T-cell (primary cell): Measurements from ENCODE around the gene EIF4EBP2. TPM values are rescaled to one million over a fixed set of nuclear protein-coding genes. Genes with fewer than 3 reads are reported as not detected.

Experiments
- ATAC-seq, 4 experiments: fragments of 200-7000 bp in 3 of 4; fragments of 150-1000 bp in 1 of 4; cut with Tn5 transposase; replicated peaks in 1 of 4; 1 replicate in 3 of 4; 2 replicates in 1 of 4; pipeline ENCODE4 v1.10.0; 2021; ENCODE audit warnings: moderate library complexity in 3 of 4, mild to moderate bottlenecking in 2 of 4, moderate number of reproducible peaks in 1 of 4
- CTCF ChIA-PET, 2 donors: fragments of 300-600 bp; sonication (Branson Sonifier 250); formaldehyde crosslinking; loops; one replicate each; lab custom pipeline; 2022; ENCODE audit warnings: antibody characterized with exemption in 2 of 2; lab: Charles Lee
- POLR2A ChIA-PET, 2 donors: fragments of 300-600 bp; sonication (Branson Sonifier 250); formaldehyde crosslinking; loops; one replicate each; lab custom pipeline; 2022; ENCODE audit warnings: antibody characterized with exemption in 2 of 2; lab: Charles Lee
- DNase-seq, 35 experiments: peaks; one replicate each; pipeline versions ENCODE4 v3.0.0 to v3.0.0-alpha.2; 2013 to 2023
- H3K27ac ChIP-seq: one replicate; pipeline ENCODE4 v1.5.1; 2013; ENCODE audit warnings: low read length
- H3K27me3 ChIP-seq, 2 experiments: replicated peaks in 1 of 2; 1 replicate in 1 of 2; 2 replicates in 1 of 2; pipeline versions ENCODE4 v1.6.1 to v1.7.0; 2013; ENCODE audit warnings: low read length in 1 of 2, mixed read lengths in 1 of 2; ENCODE audit not compliant: control insufficient read depth in 2 of 2, insufficient read depth in 2 of 2; ENCODE audit errors: extremely low read depth in 1 of 2
- H3K36me3 ChIP-seq, 2 donors: 1 replicate in 1 of 2; 2 replicates in 1 of 2; pipeline versions ENCODE4 v1.6.1 to v1.7.0; 2013; ENCODE audit warnings: low read length in 1 of 2; ENCODE audit not compliant: control insufficient read depth in 2 of 2, insufficient read depth in 1 of 2; ENCODE audit errors: extremely low read depth in 1 of 2
- H3K4me1 ChIP-seq, 2 experiments: 1 replicate in 1 of 2; 2 replicates in 1 of 2; pipeline versions ENCODE4 v1.6.1 to v1.7.0; 2013; ENCODE audit warnings: low read length in 2 of 2, mixed read lengths in 1 of 2; ENCODE audit not compliant: insufficient read depth in 2 of 2, control insufficient read depth in 1 of 2; ENCODE audit errors: extremely low read depth in 1 of 2
- H3K4me3 ChIP-seq, 2 donors: 1 replicate in 1 of 2; 2 replicates in 1 of 2; pipeline versions ENCODE4 v1.5.1 to v1.7.0; 2013; ENCODE audit warnings: mild to moderate bottlenecking in 2 of 2, low read length in 1 of 2, moderate library complexity in 1 of 2; ENCODE audit not compliant: control insufficient read depth in 1 of 2; ENCODE audit errors: extremely low read depth in 1 of 2
- H3K9me3 ChIP-seq: 2 replicates; pipeline ENCODE4 v1.7.0; 2013
- H3K27ac Mint-ChIP-seq, 2 donors: one replicate each; pipeline ENCODE4 v1.8.0; 2020 to 2021; ENCODE audit warnings: mild to moderate bottlenecking in 2 of 2, mixed read lengths in 2 of 2
- H3K27me3 Mint-ChIP-seq, 2 donors: one replicate each; pipeline ENCODE4 v1.8.0; 2021 to 2022; ENCODE audit warnings: mixed read lengths in 2 of 2
- H3K36me3 Mint-ChIP-seq: one replicate; pipeline ENCODE4 v1.8.0; 2021; ENCODE audit warnings: mixed read lengths
- H3K4me1 Mint-ChIP-seq, 3 donors: one replicate each; pipeline ENCODE4 v1.8.0; 2020 to 2022; ENCODE audit warnings: mixed read lengths in 3 of 3, mild to moderate bottlenecking in 1 of 3
- H3K4me3 Mint-ChIP-seq, 3 donors: one replicate each; pipeline ENCODE4 v1.8.0; 2020 to 2022; ENCODE audit warnings: mild to moderate bottlenecking in 3 of 3, mixed read lengths in 3 of 3, moderate library complexity in 3 of 3
- H3K9me3 Mint-ChIP-seq, 3 donors: one replicate each; pipeline ENCODE4 v1.8.0; 2020 to 2022; ENCODE audit warnings: mixed read lengths in 3 of 3
- WGBS: methylation state at CpG from one replicate; pipeline ENCODE4 v1.1.5; 2013; ENCODE audit warnings: missing lambda C conversion rate; ENCODE audit not compliant: insufficient coverage; 5-methylcytosine and 5-hydroxymethylcytosine counted together
- total RNA-seq, 35 experiments: library from RNA in 6 of 35; stranded (reverse) in 6 of 35; fragments of 120-200 nt in 1 of 35; gene quantifications; one replicate each; pipeline versions ENCODE4 v1.2.1 to v1.2.4 and lab custom pipeline; 2013 to 2026

EIF4EBP2 gene
- total RNA-seq, 5 donors from 2014 or later (not counting 1 experiment from before 2014, with no cell fraction given): 39.9 to 47.7 (median 42.6) TPM

DNA sequence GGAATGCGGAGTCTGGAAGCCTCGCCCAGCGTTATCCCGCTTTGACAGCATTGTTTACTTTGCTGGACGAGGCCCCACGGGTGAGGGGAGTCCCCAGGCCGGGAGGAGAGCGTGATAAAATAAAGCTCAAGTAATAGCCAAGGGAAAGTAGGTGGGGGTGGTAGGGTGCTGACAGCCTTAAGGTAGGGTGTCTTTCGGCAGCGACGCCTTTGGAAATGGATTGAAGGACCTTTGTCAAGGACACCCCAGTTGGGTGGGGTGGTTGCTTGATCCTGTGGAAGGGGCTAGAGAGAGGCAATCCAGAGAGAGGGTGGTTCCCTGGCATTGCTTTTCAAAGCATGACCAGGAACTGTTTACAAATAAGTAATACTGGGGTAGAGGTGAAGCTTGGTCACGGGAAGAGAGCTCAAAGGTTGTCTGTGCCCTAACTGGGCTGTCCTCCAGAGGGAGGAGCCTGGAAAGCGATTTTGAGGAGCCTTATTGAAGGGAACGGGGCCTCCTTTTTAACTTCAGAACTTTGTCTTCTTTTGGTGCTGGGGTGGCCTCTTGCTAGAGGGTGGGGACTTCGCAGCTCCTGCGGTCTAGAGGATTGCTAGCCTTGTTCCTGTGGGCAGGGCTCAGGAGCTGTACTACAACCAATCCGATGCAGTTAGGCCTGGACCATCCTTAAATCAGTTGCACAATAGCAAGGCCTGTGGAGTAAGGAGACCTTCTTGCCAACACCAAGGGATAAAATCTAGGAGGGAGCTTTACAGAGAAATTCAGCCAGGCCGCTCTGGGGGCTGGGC is 1.3 kb downstream of the EIF4EBP2 start:
- ChIA-PET CTCF (interaction anchor here in 1 of 2 donors (0.6 to 2.0 kb wide), 5 partner anchors 41 to 410 kb away, joined by 3 to 15 read pairs (median 3); partner anchors contain the start of gene TYSND1), POLR2A (interaction anchor here (0.5 to 1.4 kb wide), 4 partner anchors 8 to 1774 kb away, joined by 3 to 8 read pairs (median 4); no protein-coding TSS in a partner anchor)
- Histone ChIP-seq H3K4me1 (peaks cover 11 to 30% of the 10 kb centered on the region in 2 experiments), H3K27me3 (no peaks in the 10 kb centered on the region), H3K27ac (peak overlapping the region; percentile 55), H3K9me3 (no peaks in the 10 kb centered on the region), H3K36me3 (peaks cover 0 to 7% of the 10 kb centered on the region in 2 donors), H3K4me3 (peak overlapping the region; percentile 63 to 69)
- ATAC-seq (peak in 2 of 4 experiments; percentile 11 to 21), DNase-seq (peak in 9 of 35 experiments; percentile 4 to 44 (median 16))
- Mint-ChIP-seq H3K27me3 (no peaks in the 10 kb centered on the region), H3K9me3 (no peaks in the 10 kb centered on the region), H3K36me3 (peaks cover 13% of the 10 kb centered on the region), H3K27ac (peak overlapping the region; percentile 91 to 92), H3K4me3 (peak overlapping the region; percentile 95 to 100 (median 96)), H3K4me1 (peaks cover 47 to 62% (median 60%) of the 10 kb centered on the region in 3 donors)
- WGBS: 8% methylated on average over 18 of the region's 18 CpGs

DNA sequence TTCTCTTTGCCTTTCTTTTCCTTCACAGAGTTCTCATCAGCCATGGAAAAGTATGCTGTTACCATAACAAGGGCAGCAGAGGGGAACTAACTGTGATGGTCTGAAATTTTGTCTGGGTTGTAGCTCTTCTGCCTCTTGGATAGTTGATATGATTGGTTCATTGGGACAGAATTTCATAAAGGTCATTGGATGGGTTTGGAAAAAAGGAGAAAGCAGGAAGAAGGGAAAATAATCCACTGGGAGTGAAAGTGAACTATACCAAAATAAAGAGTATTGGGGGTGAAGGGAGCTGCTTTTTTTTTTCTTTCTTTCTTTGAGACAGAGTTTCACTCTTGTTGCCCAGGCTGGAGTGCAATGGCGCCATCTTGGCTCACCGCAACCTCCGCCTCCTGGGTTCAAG is 5.8 kb downstream of the EIF4EBP2 start:
- H3K27me3 ChIP-seq: no peaks in the 10 kb centered on the region
- Mint-ChIP-seq H3K27me3 (no peaks in the 10 kb centered on the region), H3K4me1 (peaks cover 68 to 78% (median 74%) of the 10 kb centered on the region in 3 donors), H3K4me3 (no peak overlapping the region), H3K27ac (peak overlapping the region in 1 of 2 donors; percentile 15), H3K9me3 (no peaks in the 10 kb centered on the region), H3K36me3 (peaks cover 16% of the 10 kb centered on the region)
- CTCF ChIA-PET: no interaction called here
- H3K4me3 ChIP-seq: no peak overlapping the region
- H3K36me3 ChIP-seq: peaks cover 0 to 12% of the 10 kb centered on the region in 2 donors
- DNase-seq (no peak), ATAC-seq (no peak)
- peaks cover 13 to 21% of the 10 kb centered on the region in 2 experiments for H3K4me1 ChIP-seq
- POLR2A ChIA-PET: no interaction called here
- H3K9me3 ChIP-seq: no peaks in the 10 kb centered on the region
- WGBS: no CpG with 5 or more reads among the region's 3 CpGs
- H3K27ac ChIP-seq: no peak overlapping the region

DNA sequence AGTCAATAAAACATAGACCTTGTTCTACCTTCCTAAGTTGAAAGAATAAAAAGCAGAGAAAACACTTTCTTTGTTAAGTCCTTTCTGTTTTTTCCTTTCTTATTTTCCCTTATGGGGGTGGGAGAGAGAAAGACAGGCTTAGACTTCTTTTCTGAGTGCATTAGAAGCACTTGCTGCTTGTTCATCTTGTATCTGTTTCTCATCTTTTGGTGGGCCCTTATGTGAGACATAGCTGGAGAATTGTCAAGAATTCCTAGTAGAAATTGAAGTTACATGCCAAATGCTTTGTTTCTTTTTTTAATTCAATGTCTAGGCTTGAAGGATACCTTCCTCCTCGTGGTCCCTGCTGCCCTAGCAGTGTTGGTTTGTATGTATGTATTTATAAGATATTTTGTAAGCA is 6.7 kb downstream of the EIF4EBP2 start:
- Mint-ChIP-seq H3K4me3 (no peak overlapping the region), H3K9me3 (no peaks in the 10 kb centered on the region), H3K4me1 (peaks cover 69 to 77% (median 70%) of the 10 kb centered on the region in 3 donors), H3K27ac (no peak overlapping the region), H3K27me3 (no peaks in the 10 kb centered on the region), H3K36me3 (peaks cover 23% of the 10 kb centered on the region)
- H3K27me3 ChIP-seq: no peaks in the 10 kb centered on the region
- ATAC-seq: no peak
- WGBS: no CpG with 5 or more reads among the region's 1 CpG
- ChIA-PET CTCF (no interaction called here), POLR2A (interaction anchor here in 1 of 2 donors (0.6 kb wide), 1 partner anchor 407 kb away, joined by 3 read pairs; no protein-coding TSS in a partner anchor)
- peaks cover 11 to 12% of the 10 kb centered on the region in 2 experiments for H3K4me1 ChIP-seq
- H3K9me3 ChIP-seq: no peaks in the 10 kb centered on the region
- H3K36me3 ChIP-seq: peaks cover 0 to 12% of the 10 kb centered on the region in 2 donors
- H3K27ac ChIP-seq: no peak overlapping the region
- no peak overlapping the region for H3K4me3 ChIP-seq
- DNase-seq: no peak

DNA sequence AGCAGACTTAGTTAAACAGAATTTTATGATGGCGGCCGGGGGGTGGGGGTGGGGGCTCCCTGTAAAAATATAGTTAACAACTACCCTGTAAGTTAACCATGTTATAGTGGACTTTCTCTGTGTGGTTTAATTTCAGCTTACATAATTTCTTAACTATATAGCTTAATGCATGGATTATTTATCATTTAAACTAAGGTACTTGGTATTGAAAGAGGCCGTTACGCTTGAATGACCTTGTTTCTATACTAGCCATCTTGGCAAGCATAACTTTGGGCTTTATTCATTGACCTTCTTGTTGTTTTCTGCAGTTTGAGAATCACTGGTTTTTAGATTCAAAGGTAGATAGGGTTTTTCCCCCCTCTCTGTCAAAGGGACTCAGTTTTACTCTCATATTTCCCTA is 8.4 kb downstream of the EIF4EBP2 start:
- no peak overlapping the region for H3K4me3 Mint-ChIP-seq
- Histone ChIP-seq H3K4me1 (peaks cover 2 to 4% of the 10 kb centered on the region in 2 experiments), H3K27me3 (no peaks in the 10 kb centered on the region), H3K36me3 (peaks cover 0 to 12% of the 10 kb centered on the region in 2 donors), H3K27ac (no peak overlapping the region), H3K9me3 (no peaks in the 10 kb centered on the region), H3K4me3 (no peak overlapping the region)
- H3K9me3 Mint-ChIP-seq: no peaks in the 10 kb centered on the region
- H3K27me3 Mint-ChIP-seq: no peaks in the 10 kb centered on the region
- H3K36me3 Mint-ChIP-seq: peaks cover 24% of the 10 kb centered on the region
- ATAC-seq (no peak), DNase-seq (no peak)
- POLR2A ChIA-PET: interaction anchor here in 1 of 2 donors (0.6 kb wide), 1 partner anchor 1694 kb away, joined by 3 read pairs; no protein-coding TSS in a partner anchor
- WGBS: no CpG with 5 or more reads among the region's 4 CpGs
- H3K4me1 Mint-ChIP-seq: peaks cover 65 to 73% (median 72%) of the 10 kb centered on the region in 3 donors
- CTCF ChIA-PET: interaction anchor here in 1 of 2 donors (1.4 kb wide), 1 partner anchor 13 kb away, joined by 4 read pairs; no protein-coding TSS in a partner anchor
- H3K27ac Mint-ChIP-seq: peak overlapping the region; percentile 15 to 34

DNA sequence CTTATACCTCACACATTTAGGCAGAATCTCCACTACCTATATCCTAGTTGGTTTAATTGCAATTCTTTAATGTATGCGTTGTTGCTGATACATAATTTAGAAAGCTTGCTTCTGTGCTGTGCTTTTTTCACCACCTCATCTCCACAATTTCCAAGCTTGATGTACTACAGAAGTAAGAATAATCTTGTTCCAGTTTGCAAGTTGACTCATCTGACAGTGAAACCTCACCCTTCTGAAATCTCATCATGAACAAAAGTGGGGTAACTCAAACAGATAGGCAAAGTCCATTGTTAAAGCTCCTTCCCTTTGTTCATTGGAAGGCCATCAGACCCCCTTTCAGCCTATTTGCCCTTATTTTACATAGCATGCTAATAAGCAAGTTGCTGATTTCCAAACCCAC is 13.6 kb downstream of the EIF4EBP2 start:
- H3K36me3 ChIP-seq: peaks cover 8 to 42% of the 10 kb centered on the region in 2 donors

DNA sequence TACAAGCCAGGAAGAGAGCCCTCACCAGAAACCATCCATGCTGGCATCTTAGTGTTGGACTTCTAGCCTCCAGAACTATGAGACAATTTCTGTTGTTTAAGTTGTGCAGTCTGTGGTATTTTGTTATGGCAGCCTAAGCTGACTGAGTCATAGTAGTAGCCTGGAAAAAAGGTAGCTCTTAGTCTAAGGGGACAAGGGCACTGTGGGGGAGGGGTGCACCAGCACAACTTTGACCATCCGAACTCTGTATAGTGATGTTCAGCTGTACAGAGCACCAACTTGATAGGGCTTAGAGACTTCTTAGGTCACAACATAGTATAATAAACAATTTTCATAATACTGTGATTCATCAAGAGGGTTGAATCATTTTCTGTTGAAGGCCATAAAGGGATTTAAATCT is 14.3 kb downstream of the EIF4EBP2 start:
- Mint-ChIP-seq H3K4me1 (peaks cover 21 to 38% (median 35%) of the 10 kb centered on the region in 3 donors), H3K36me3 (peaks cover 45% of the 10 kb centered on the region), H3K27ac (peak overlapping the region; percentile 41 to 59), H3K27me3 (no peaks in the 10 kb centered on the region), H3K4me3 (no peak overlapping the region), H3K9me3 (no peaks in the 10 kb centered on the region)
- POLR2A ChIA-PET: interaction anchor here in 1 of 2 donors (0.5 kb wide), 1 partner anchor 10 kb away, joined by 4 read pairs; no protein-coding TSS in a partner anchor
- H3K27ac ChIP-seq: no peak overlapping the region
- CTCF ChIA-PET: no interaction called here
- no peak for ATAC-seq
- H3K36me3 ChIP-seq: peaks cover 8 to 47% of the 10 kb centered on the region in 2 donors
- H3K4me3 ChIP-seq: no peak overlapping the region
- no peaks in the 10 kb centered on the region for H3K27me3 ChIP-seq
- no CpG with 5 or more reads among the region's 1 CpG for WGBS
- DNase-seq: no peak
- no peaks in the 10 kb centered on the region for H3K4me1 ChIP-seq
- H3K9me3 ChIP-seq: no peaks in the 10 kb centered on the region

More for the DNA sequence above, 13.6 kb downstream of the EIF4EBP2 start:
- ChIA-PET CTCF (no interaction called here), POLR2A (interaction anchor here in 1 of 2 donors (0.5 kb wide), 1 partner anchor 10 kb away, joined by 4 read pairs; no protein-coding TSS in a partner anchor)
- peaks cover 38% of the 10 kb centered on the region for H3K36me3 Mint-ChIP-seq
- no peaks in the 10 kb centered on the region for H3K27me3 Mint-ChIP-seq
- H3K4me1 Mint-ChIP-seq: peaks cover 27 to 45% (median 40%) of the 10 kb centered on the region in 3 donors
- Histone ChIP-seq H3K27me3 (no peaks in the 10 kb centered on the region), H3K27ac (no peak overlapping the region), H3K9me3 (no peaks in the 10 kb centered on the region), H3K4me1 (peaks cover 0 to 2% of the 10 kb centered on the region in 2 experiments), H3K4me3 (no peak overlapping the region)
- no peak for DNase-seq
- H3K9me3 Mint-ChIP-seq: no peaks in the 10 kb centered on the region
- H3K27ac Mint-ChIP-seq: peak overlapping the region; percentile 41 to 59
- no CpG with 5 or more reads among the region's 1 CpG for WGBS
- no peak for ATAC-seq
- H3K4me3 Mint-ChIP-seq: no peak overlapping the region
